NCI-H2227 treated with DMSO at 0.1 percent for 48 hours (cell line): Measurements from ENCODE around the gene RAD51B.

Source experiments
- DNase-seq: peaks from one replicate; lab custom pipeline; 2025; lab: John Stamatoyannopoulos, UW

The RAD51B gene

GRCh38 chr14:68526512-68527091 is 707.0 kb downstream of the RAD51B start:
- no peak for DNase-seq

- DNase-seq: no peak
Measured at GRCh38 chr14:68527329-68527851, 707.8 kb downstream of the RAD51B start.

GRCh38 chr14:68528040-68528687 is 708.6 kb downstream of the RAD51B start:
- no peak for DNase-seq

GRCh38 chr14:68530443-68530842 is 710.9 kb downstream of the RAD51B start:
- no peak for DNase-seq

GRCh38 chr14:68532496-68532895 is 712.9 kb downstream of the RAD51B start:
- no peak for DNase-seq

- DNase-seq: no peak
Measured at GRCh38 chr14:68534276-68534675, 714.7 kb downstream of the RAD51B start.

- no peak for DNase-seq
Measured at GRCh38 chr14:68535404-68536017, 715.9 kb downstream of the RAD51B start.

GRCh38 chr14:68536018-68536410 is 716.4 kb downstream of the RAD51B start:
- DNase-seq: no peak

GRCh38 chr14:68538639-68539038 is 719.1 kb downstream of the RAD51B start:
- no peak for DNase-seq

- no peak for DNase-seq
Measured at GRCh38 chr14:68539241-68539737, 719.7 kb downstream of the RAD51B start.

GRCh38 chr14:68539789-68540188 is 720.2 kb downstream of the RAD51B start:
- DNase-seq: no peak

- DNase-seq: no peak
Measured at GRCh38 chr14:68541178-68541896, 721.8 kb downstream of the RAD51B start.

- DNase-seq: no peak
Measured at GRCh38 chr14:68542346-68542745, 722.8 kb downstream of the RAD51B start.

- DNase-seq: no peak
Measured at GRCh38 chr14:68543516-68543915, 723.9 kb downstream of the RAD51B start.

GRCh38 chr14:68544081-68544892 is 724.7 kb downstream of the RAD51B start:
- DNase-seq: no peak

GRCh38 chr14:68546839-68547238 is 727.3 kb downstream of the RAD51B start:
- no peak for DNase-seq

- no peak for DNase-seq
Measured at GRCh38 chr14:68547305-68548193, 728.0 kb downstream of the RAD51B start.

- no peak for DNase-seq
Measured at GRCh38 chr14:68548194-68549076, 728.9 kb downstream of the RAD51B start.

- DNase-seq: no peak
Measured at GRCh38 chr14:68550338-68550715, 730.7 kb downstream of the RAD51B start.
